ENCODE results near the gene NWD2. TPM values are rescaled to one million over a fixed set of nuclear protein-coding genes. Genes with fewer than 3 reads are reported as not detected.
"Not testable (repeated sequence)": the region's sequence is repeated elsewhere in the genome, so short reads cannot be mapped to it uniquely, and the experiment has no call there.

NWD2 gene
- total and polyA plus RNA-seq, 2 experiments from 2014 or later: not detected

- in situ Hi-C loops (cut with MboI): loop anchor here (25.0 kb wide), 1 partner anchor 1057 kb away; no protein-coding TSS in a partner anchor
- Histone ChIP-seq H3K27ac (no peak overlapping the region), H4K20me1 (ENCODE audit: insufficient read depth) (no peaks in the 10 kb centered on the region), H3K4me3 (no peak overlapping the region), H3K4me2 (ENCODE audit: unreplicated experiment) (no peak overlapping the region), H3K9me3 (ENCODE audit: low read depth) (no peaks in the 10 kb centered on the region), H3F3A (ENCODE audit: insufficient read depth) (no peaks in the 10 kb centered on the region), H3K9ac (no peak overlapping the region), H3K27me3 (replicated peaks; ENCODE audit: insufficient read depth) (no peaks in the 10 kb centered on the region; the same call in 1 of the 2 replicates), H2AFZ (no peak overlapping the region), H3K4me1 (ENCODE audit: insufficient read depth) (no peaks in the 10 kb centered on the region), H3K79me2 (ENCODE audit: insufficient read depth) (no peaks in the 10 kb centered on the region), H3K9me2 (ENCODE audit: insufficient read depth) (no peaks in the 10 kb centered on the region), H3K36me3 (ENCODE audit: low read depth) (no peaks in the 10 kb centered on the region)
- 76 to 84% methylated on average over 3 of the region's 3 CpGs for WGBS, 2 experiments (ENCODE audit: low coverage in 1 of 2, low lambda C conversion rate in 2 of 2, missing lambda C conversion rate in 2 of 2)
- DNase-seq: no peak
- TF ChIP-seq EZH2phosphoT487 (IDR thresholded peaks at IDR 0.05; ENCODE audit: insufficient read depth, low read depth): no peak
- no peak for TF ChIP-seq EZH2 (IDR thresholded peaks at IDR 0.05; ENCODE audit: insufficient read depth, poor library complexity, severe bottlenecking)
These were observed 149.3 kb downstream of the NWD2 start for GRCh38 chr4:37393889-37394288.

GRCh38 chr4:37397505-37397904 is 153.0 kb downstream of the NWD2 start:
- H3K27me3 ChIP-seq (replicated peaks; ENCODE audit: insufficient read depth): no peaks in the 10 kb centered on the region
- no peaks in the 10 kb centered on the region for H3F3A ChIP-seq (ENCODE audit: insufficient read depth)
- no peak overlapping the region for H3K9ac ChIP-seq
- H3K9me3 ChIP-seq (ENCODE audit: low read depth): no peaks in the 10 kb centered on the region
- H4K20me1 ChIP-seq (ENCODE audit: insufficient read depth): no peaks in the 10 kb centered on the region
- no peaks in the 10 kb centered on the region for H3K9me2 ChIP-seq (ENCODE audit: insufficient read depth)
- no peaks in the 10 kb centered on the region for H3K36me3 ChIP-seq (ENCODE audit: low read depth)
- no peak for DNase-seq
- no peak overlapping the region for H3K27ac ChIP-seq
- H3K4me2 ChIP-seq (ENCODE audit: unreplicated experiment): no peak overlapping the region
- no peak for TF ChIP-seq EZH2phosphoT487 (IDR thresholded peaks at IDR 0.05; ENCODE audit: insufficient read depth, low read depth)
- TF ChIP-seq EZH2 (IDR thresholded peaks at IDR 0.05; ENCODE audit: insufficient read depth, poor library complexity, severe bottlenecking): no peak
- in situ Hi-C loops (cut with MboI): loop anchor here (25.0 kb wide), 1 partner anchor 1060 kb away; no protein-coding TSS in a partner anchor
- H2AFZ ChIP-seq: no peak overlapping the region
- H3K4me1 ChIP-seq (ENCODE audit: insufficient read depth): no peaks in the 10 kb centered on the region
- H3K79me2 ChIP-seq (ENCODE audit: insufficient read depth): no peaks in the 10 kb centered on the region
- no peak overlapping the region for H3K4me3 ChIP-seq
- 16 to 23% methylated on average over 6 of the region's 6 CpGs for WGBS, 2 experiments (ENCODE audit: low coverage in 1 of 2, low lambda C conversion rate in 2 of 2, missing lambda C conversion rate in 2 of 2)

- Histone ChIP-seq H3F3A (ENCODE audit: insufficient read depth) (no peaks in the 10 kb centered on the region), H3K9me3 (ENCODE audit: low read depth) (no peaks in the 10 kb centered on the region), H3K4me2 (ENCODE audit: unreplicated experiment) (no peak overlapping the region), H3K4me3 (no peak overlapping the region), H4K20me1 (ENCODE audit: insufficient read depth) (no peaks in the 10 kb centered on the region), H3K36me3 (ENCODE audit: low read depth) (no peaks in the 10 kb centered on the region), H3K79me2 (ENCODE audit: insufficient read depth) (no peaks in the 10 kb centered on the region), H2AFZ (no peak overlapping the region), H3K27ac (no peak overlapping the region), H3K9ac (no peak overlapping the region), H3K9me2 (ENCODE audit: insufficient read depth) (no peaks in the 10 kb centered on the region), H3K4me1 (ENCODE audit: insufficient read depth) (no peaks in the 10 kb centered on the region), H3K27me3 (replicated peaks; ENCODE audit: insufficient read depth) (no peaks in the 10 kb centered on the region)
- in situ Hi-C loops (cut with MboI): no loop called here
- 37 to 42% methylated on average over 2 of the region's 2 CpGs for WGBS, 2 experiments (ENCODE audit: low coverage in 1 of 2, low lambda C conversion rate in 2 of 2, missing lambda C conversion rate in 2 of 2)
- DNase-seq: no peak
- TF ChIP-seq EZH2 (IDR thresholded peaks at IDR 0.05; ENCODE audit: insufficient read depth, poor library complexity, severe bottlenecking): no peak
- TF ChIP-seq EZH2phosphoT487 (IDR thresholded peaks at IDR 0.05; ENCODE audit: insufficient read depth, low read depth): no peak
These were observed 155.8 kb downstream of the NWD2 start for GRCh38 chr4:37400241-37400881.

GRCh38 chr4:37407938-37408826 is 163.6 kb downstream of the NWD2 start:
- H3K27ac ChIP-seq; H4K20me1 ChIP-seq (ENCODE audit: insufficient read depth); H3K9me2 ChIP-seq (ENCODE audit: insufficient read depth); H3K27me3 ChIP-seq (replicated peaks; ENCODE audit: insufficient read depth); H3K4me3 ChIP-seq; H3K36me3 ChIP-seq (ENCODE audit: low read depth); H2AFZ ChIP-seq; in situ Hi-C loops (cut with MboI); H3K4me2 ChIP-seq (ENCODE audit: unreplicated experiment); H3K9me3 ChIP-seq (ENCODE audit: low read depth); DNase-seq; H3F3A ChIP-seq (ENCODE audit: insufficient read depth); H3K79me2 ChIP-seq (ENCODE audit: insufficient read depth); H3K9ac ChIP-seq; H3K4me1 ChIP-seq (ENCODE audit: insufficient read depth): not testable (repeated sequence)
- 25 to 26% methylated on average over 9 of the region's 9 CpGs for WGBS, 2 experiments (ENCODE audit: low coverage in 1 of 2, low lambda C conversion rate in 2 of 2, missing lambda C conversion rate in 2 of 2)

GRCh38 chr4:37413612-37414011 is 169.1 kb downstream of the NWD2 start:
- H3K9me2 ChIP-seq (ENCODE audit: insufficient read depth); H3F3A ChIP-seq (ENCODE audit: insufficient read depth); H4K20me1 ChIP-seq (ENCODE audit: insufficient read depth); H3K27me3 ChIP-seq (replicated peaks; ENCODE audit: insufficient read depth); H3K27ac ChIP-seq; H3K9me3 ChIP-seq (ENCODE audit: low read depth); H3K4me2 ChIP-seq (ENCODE audit: unreplicated experiment); H2AFZ ChIP-seq; H3K79me2 ChIP-seq (ENCODE audit: insufficient read depth); DNase-seq; H3K36me3 ChIP-seq (ENCODE audit: low read depth); in situ Hi-C loops (cut with MboI); H3K9ac ChIP-seq; H3K4me1 ChIP-seq (ENCODE audit: insufficient read depth); H3K4me3 ChIP-seq: not testable (repeated sequence)
- 60 to 69% methylated on average over 2 of the region's 2 CpGs for WGBS, 2 experiments (ENCODE audit: low coverage in 1 of 2, low lambda C conversion rate in 2 of 2, missing lambda C conversion rate in 2 of 2)

Measured in GM23248 (cell line).